ENCODE data around the gene UBP1. TPM values are rescaled to one million over a fixed set of nuclear protein-coding genes. Genes with fewer than 3 reads are reported as not detected.

The UBP1 gene
- total RNA-seq, 4 donors from 2014 or later, result 39.7 to 70.4 (median 55.6) TPM

GRCh38 chr3:33395900-33396299 is 44.3 kb downstream of the UBP1 start:
- Histone ChIP-seq H3K4me3 (no peak overlapping the region), H3K27ac (no peak overlapping the region), H3K36me3 (peaks cover 98% of the 10 kb centered on the region), H3K27me3 (no peaks in the 10 kb centered on the region), H3K4me1 (no peaks in the 10 kb centered on the region), H3K9me3 (no peaks in the 10 kb centered on the region)
- no peak for TF ChIP-seq POLR2AphosphoS5 (IDR thresholded peaks at IDR 0.05)
- TF ChIP-seq CTCF (IDR thresholded peaks at IDR 0.05), result no peak
- TF ChIP-seq POLR2A (IDR thresholded peaks at IDR 0.05), result no peak
- 84% methylated on average over 7 of the region's 7 CpGs for WGBS
- no peak for DNase-seq (ENCODE audit: low spot score in 2 of 2)

GRCh38 chr3:33394403-33395054 is 45.7 kb downstream of the UBP1 start:
- no peaks in the 10 kb centered on the region for H3K27me3 ChIP-seq
- no peaks in the 10 kb centered on the region for H3K9me3 ChIP-seq
- peaks cover 98% of the 10 kb centered on the region for H3K36me3 ChIP-seq
- no peak for TF ChIP-seq POLR2AphosphoS5 (IDR thresholded peaks at IDR 0.05)
- TF ChIP-seq POLR2A (IDR thresholded peaks at IDR 0.05), result no peak
- TF ChIP-seq EP300 (IDR thresholded peaks at IDR 0.05), result no peak
- no peak for TF ChIP-seq CTCF (IDR thresholded peaks at IDR 0.05)
- H3K4me3 ChIP-seq, result no peak overlapping the region
- no peak overlapping the region for H3K27ac ChIP-seq
- H3K4me1 ChIP-seq, result no peaks in the 10 kb centered on the region
- 96% methylated on average over 1 of the region's 1 CpG for WGBS
- DNase-seq (ENCODE audit: low spot score in 2 of 2), result no peak

- H3K27ac ChIP-seq, result no peak overlapping the region
- H3K36me3 ChIP-seq, result peaks cover 89% of the 10 kb centered on the region
- H3K4me3 ChIP-seq, result no peak overlapping the region
- TF ChIP-seq CTCF (IDR thresholded peaks at IDR 0.05) (no peak), EP300 (IDR thresholded peaks at IDR 0.05) (no peak), POLR2A (IDR thresholded peaks at IDR 0.05) (no peak), POLR2AphosphoS5 (IDR thresholded peaks at IDR 0.05) (no peak)
- no peak for DNase-seq (ENCODE audit: low spot score in 2 of 2)
- H3K4me1 ChIP-seq, result no peaks in the 10 kb centered on the region
- H3K27me3 ChIP-seq, result no peaks in the 10 kb centered on the region
- 66% methylated on average over 4 of the region's 4 CpGs for WGBS
- no peaks in the 10 kb centered on the region for H3K9me3 ChIP-seq
Observed at GRCh38 chr3:33392703-33393125, 47.5 kb downstream of the UBP1 start.

GRCh38 chr3:33392144-33392543 is 48.1 kb downstream of the UBP1 start:
- H3K4me1 ChIP-seq, result no peaks in the 10 kb centered on the region
- 93% methylated on average over 4 of the region's 4 CpGs for WGBS
- no peak for TF ChIP-seq CTCF (IDR thresholded peaks at IDR 0.05)
- TF ChIP-seq POLR2AphosphoS5 (IDR thresholded peaks at IDR 0.05), result no peak
- TF ChIP-seq EP300 (IDR thresholded peaks at IDR 0.05), result no peak
- TF ChIP-seq POLR2A (IDR thresholded peaks at IDR 0.05), result no peak
- peaks cover 89% of the 10 kb centered on the region for H3K36me3 ChIP-seq
- H3K27ac ChIP-seq, result no peak overlapping the region
- no peak overlapping the region for H3K4me3 ChIP-seq
- H3K27me3 ChIP-seq, result no peaks in the 10 kb centered on the region
- no peak for DNase-seq (ENCODE audit: low spot score in 2 of 2)
- no peaks in the 10 kb centered on the region for H3K9me3 ChIP-seq

DNA sequence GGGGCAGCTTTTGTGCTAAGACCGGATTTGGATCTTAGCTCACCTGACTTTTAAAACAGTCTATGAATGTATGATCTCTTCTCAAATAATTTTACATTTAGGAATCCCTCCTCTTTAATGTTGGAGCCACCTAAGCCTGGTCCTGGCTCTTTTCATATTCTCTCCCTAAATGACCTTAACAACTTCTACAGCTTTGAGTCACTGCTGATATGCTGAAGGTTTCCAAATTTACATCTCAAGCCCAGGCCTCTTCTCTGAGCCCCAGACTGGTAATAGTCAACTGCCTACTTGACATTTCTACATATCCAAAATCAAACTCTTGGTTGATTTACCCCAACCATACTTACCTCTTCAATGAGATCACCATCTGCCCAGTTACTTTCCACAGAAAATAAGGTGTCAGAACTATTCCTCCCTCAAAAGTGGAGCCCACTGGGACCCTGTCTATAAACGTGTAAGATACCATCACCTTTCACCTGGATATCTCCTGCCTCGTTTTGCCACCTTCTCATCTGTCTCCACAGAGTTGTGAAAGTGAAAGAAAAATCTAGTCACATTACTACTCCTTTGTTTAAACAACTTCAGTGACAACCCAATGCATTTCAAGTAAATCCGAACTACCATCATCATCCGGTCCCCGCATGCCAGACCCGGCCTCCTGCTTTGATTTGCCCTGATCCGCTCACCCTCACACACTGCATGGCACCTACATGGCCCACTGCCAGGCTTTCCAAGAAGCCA is 48.8 kb downstream of the UBP1 start:
- Histone ChIP-seq H3K36me3 (peaks cover 89% of the 10 kb centered on the region), H3K9me3 (no peaks in the 10 kb centered on the region), H3K27me3 (no peaks in the 10 kb centered on the region), H3K4me1 (no peaks in the 10 kb centered on the region), H3K27ac (no peak overlapping the region), H3K4me3 (no peak overlapping the region)
- TF ChIP-seq CTCF (IDR thresholded peaks at IDR 0.05) (no peak), POLR2AphosphoS5 (IDR thresholded peaks at IDR 0.05) (no peak), POLR2A (IDR thresholded peaks at IDR 0.05) (no peak), EP300 (IDR thresholded peaks at IDR 0.05) (no peak)
- no peak for DNase-seq (ENCODE audit: low spot score in 2 of 2)
- WGBS, result 88% methylated on average over 8 of the region's 8 CpGs
